ENCODE data around the gene DNAJB12.
"Not testable (repeated sequence)": the region's sequence is repeated elsewhere in the genome, so short reads cannot be mapped to it uniquely, and the experiment has no call there.

DNAJB12 gene

GRCh38 chr10:72354356-72355213 lies at the start of gene DNAJB12:
Gene DNAJB12 (minus strand): TSS chr10:72354919. CDS start chr10:72354897, 22 bp downstream.
- Histone ChIP-seq H4K20me1 (ENCODE audit: low read depth, low read length) (no peaks in the 10 kb centered on the region), H3K36me3 (ENCODE audit: low read length) (no peaks in the 10 kb centered on the region), H2AFZ (ENCODE audit: low read depth, low read length, severe bottlenecking) (peak within 1 kb of the TSS; percentile 87), H3K9ac (ENCODE audit: low read length) (peak within 1 kb of the TSS; percentile 88), H3K4me2 (ENCODE audit: low read depth, low read length, poor library complexity, severe bottlenecking) (peak within 1 kb of the TSS; percentile 86), H3K9me2 (replicated peaks; ENCODE audit: insufficient read depth, low read length) (no peaks in the 10 kb centered on the region), H3K27me3 (ENCODE audit: low read length) (no peaks in the 10 kb centered on the region), H3K27ac (ENCODE audit: low read depth, low read length) (peak within 1 kb of the TSS; percentile 82), H3K9me3 (ENCODE audit: insufficient read depth, low read length) (no peaks in the 10 kb centered on the region), H3K79me2 (ENCODE audit: insufficient read depth, low read length) (peaks cover 45% of the 10 kb centered on the region), H3K4me3 (ENCODE audit: insufficient read depth, low read length, poor library complexity, severe bottlenecking) (peak within 1 kb of the TSS; percentile 93), H3F3A (ENCODE audit: insufficient read depth) (0 out of 2 replicates have a peak, but pooled peaks cover 4% of the 10 kb centered on the region)
- TF ChIP-seq, protein P1, sequence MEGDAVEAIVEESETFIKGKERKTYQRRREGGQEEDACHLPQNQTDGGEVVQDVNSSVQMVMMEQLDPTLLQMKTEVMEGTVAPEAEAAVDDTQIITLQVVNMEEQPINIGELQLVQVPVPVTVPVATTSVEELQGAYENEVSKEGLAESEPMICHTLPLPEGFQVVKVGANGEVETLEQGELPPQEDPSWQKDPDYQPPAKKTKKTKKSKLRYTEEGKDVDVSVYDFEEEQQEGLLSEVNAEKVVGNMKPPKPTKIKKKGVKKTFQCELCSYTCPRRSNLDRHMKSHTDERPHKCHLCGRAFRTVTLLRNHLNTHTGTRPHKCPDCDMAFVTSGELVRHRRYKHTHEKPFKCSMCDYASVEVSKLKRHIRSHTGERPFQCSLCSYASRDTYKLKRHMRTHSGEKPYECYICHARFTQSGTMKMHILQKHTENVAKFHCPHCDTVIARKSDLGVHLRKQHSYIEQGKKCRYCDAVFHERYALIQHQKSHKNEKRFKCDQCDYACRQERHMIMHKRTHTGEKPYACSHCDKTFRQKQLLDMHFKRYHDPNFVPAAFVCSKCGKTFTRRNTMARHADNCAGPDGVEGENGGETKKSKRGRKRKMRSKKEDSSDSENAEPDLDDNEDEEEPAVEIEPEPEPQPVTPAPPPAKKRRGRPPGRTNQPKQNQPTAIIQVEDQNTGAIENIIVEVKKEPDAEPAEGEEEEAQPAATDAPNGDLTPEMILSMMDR (IDR thresholded peaks at IDR 0.05; ENCODE audit: insufficient read depth, low read length, poor library complexity, severe bottlenecking), result no peak
- TF ChIP-seq EZH2phosphoT487 (conservative IDR thresholded peaks at IDR 0.05; ENCODE audit: low read length), result no peak

- not testable (repeated sequence) for H4K20me1 ChIP-seq (ENCODE audit: low read depth, low read length); H3K9me2 ChIP-seq (replicated peaks; ENCODE audit: insufficient read depth, low read length); H2AFZ ChIP-seq (ENCODE audit: low read depth, low read length, severe bottlenecking); H3K27me3 ChIP-seq (ENCODE audit: low read length); H3K4me3 ChIP-seq (ENCODE audit: insufficient read depth, low read length, poor library complexity, severe bottlenecking); H3K9me3 ChIP-seq (ENCODE audit: insufficient read depth, low read length); H3K4me2 ChIP-seq (ENCODE audit: low read depth, low read length, poor library complexity, severe bottlenecking); H3F3A ChIP-seq (ENCODE audit: insufficient read depth); H3K36me3 ChIP-seq (ENCODE audit: low read length); H3K27ac ChIP-seq (ENCODE audit: low read depth, low read length); H3K79me2 ChIP-seq (ENCODE audit: insufficient read depth, low read length); H3K9ac ChIP-seq (ENCODE audit: low read length)
Measured at GRCh38 chr10:72395581-72395980, 40.9 kb upstream of the DNAJB12 start.

DNA sequence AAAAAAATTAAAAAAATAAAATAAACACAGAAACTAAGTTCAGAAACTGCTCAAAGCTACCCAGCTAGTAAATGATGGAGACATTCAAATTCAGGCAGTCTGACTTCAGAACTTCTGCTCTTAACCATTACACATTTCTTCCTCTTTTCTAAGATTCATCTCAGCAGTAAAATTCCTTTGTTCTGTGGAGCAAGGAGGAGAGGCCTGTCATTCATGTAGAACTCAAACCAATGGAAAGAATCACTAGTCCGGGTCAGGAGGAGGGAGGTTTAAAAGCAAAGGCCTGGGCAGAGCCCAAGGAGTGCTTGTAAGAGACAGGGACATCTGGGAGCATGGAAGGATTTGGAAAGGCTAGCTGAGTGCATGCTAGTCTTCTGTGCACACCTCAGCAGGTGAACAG lies 37.9 kb upstream of the DNAJB12 start:
- Histone ChIP-seq H2AFZ (ENCODE audit: low read depth, low read length, severe bottlenecking) (no peak overlapping the region), H3K9ac (ENCODE audit: low read length) (no peak overlapping the region), H3K27me3 (ENCODE audit: low read length) (no peaks in the 10 kb centered on the region), H3K9me2 (replicated peaks; ENCODE audit: insufficient read depth, low read length) (no peaks in the 10 kb centered on the region), H3K4me2 (ENCODE audit: low read depth, low read length, poor library complexity, severe bottlenecking) (no peak overlapping the region), H3F3A (ENCODE audit: insufficient read depth) (no peaks in the 10 kb centered on the region), H3K27ac (ENCODE audit: low read depth, low read length) (no peak overlapping the region), H3K36me3 (ENCODE audit: low read length) (no peaks in the 10 kb centered on the region), H4K20me1 (ENCODE audit: low read depth, low read length) (no peaks in the 10 kb centered on the region), H3K4me3 (ENCODE audit: insufficient read depth, low read length, poor library complexity, severe bottlenecking) (no peak overlapping the region), H3K9me3 (ENCODE audit: insufficient read depth, low read length) (no peaks in the 10 kb centered on the region), H3K79me2 (ENCODE audit: insufficient read depth, low read length) (no peaks in the 10 kb centered on the region)
- no peak for TF ChIP-seq EZH2phosphoT487 (conservative IDR thresholded peaks at IDR 0.05; ENCODE audit: low read length)
- TF ChIP-seq, protein P1 (IDR thresholded peaks at IDR 0.05; ENCODE audit: insufficient read depth, low read length, poor library complexity, severe bottlenecking), result no peak

GRCh38 chr10:72390764-72391163 lies 36.0 kb upstream of the DNAJB12 start:
- Histone ChIP-seq H3K27me3 (ENCODE audit: low read length) (no peaks in the 10 kb centered on the region), H3K9me2 (replicated peaks; ENCODE audit: insufficient read depth, low read length) (no peaks in the 10 kb centered on the region)

More at GRCh38 chr10:72390764-72391163, 36.0 kb upstream of the DNAJB12 start:
- Histone ChIP-seq H3K36me3 (ENCODE audit: low read length) (no peaks in the 10 kb centered on the region), H3K79me2 (ENCODE audit: insufficient read depth, low read length) (no peaks in the 10 kb centered on the region), H2AFZ (ENCODE audit: low read depth, low read length, severe bottlenecking) (no peak overlapping the region), H3K9me3 (ENCODE audit: insufficient read depth, low read length) (no peaks in the 10 kb centered on the region), H3F3A (ENCODE audit: insufficient read depth) (no peaks in the 10 kb centered on the region), H4K20me1 (ENCODE audit: low read depth, low read length) (no peaks in the 10 kb centered on the region), H3K27ac (ENCODE audit: low read depth, low read length) (no peak overlapping the region), H3K4me2 (ENCODE audit: low read depth, low read length, poor library complexity, severe bottlenecking) (no peak overlapping the region), H3K4me3 (ENCODE audit: insufficient read depth, low read length, poor library complexity, severe bottlenecking) (no peak overlapping the region), H3K9ac (ENCODE audit: low read length) (no peak overlapping the region)
- TF ChIP-seq, protein P1 (IDR thresholded peaks at IDR 0.05; ENCODE audit: insufficient read depth, low read length, poor library complexity, severe bottlenecking), result no peak
- TF ChIP-seq EZH2phosphoT487 (conservative IDR thresholded peaks at IDR 0.05; ENCODE audit: low read length), result no peak
